Calu3 (cell line): Measurements from ENCODE around the gene FAF2. TPM values are rescaled to one million over a fixed set of nuclear protein-coding genes. Genes with fewer than 3 reads are reported as not detected.
A peak's percentile ranks its signal among the peaks of the same experiment; 100 is the strongest.

Experiments
- BruUV-seq: library from RNA; stranded (reverse); fragments of 400-500 nt; replicated peaks from 2 replicates; lab custom pipeline; 2021; lab: Mats Ljungman, UMichigan
- CTCF ChIA-PET: fragments of 300-600 bp; sonication (Branson Sonifier 250); formaldehyde crosslinking; loops from one replicate; lab custom pipeline; 2022; ENCODE audit warnings: antibody characterized with exemption; lab: Charles Lee
- DNase-seq: peaks from one replicate; pipeline ENCODE4 v3.0.0; 2022
- H3K27ac Mint-ChIP-seq: one replicate; pipeline ENCODE4 v1.8.0; 2022; ENCODE audit warnings: mixed read lengths; ENCODE audit not compliant: unreplicated experiment
- H3K27me3 Mint-ChIP-seq: one replicate; pipeline ENCODE4 v1.8.0; 2022; ENCODE audit warnings: mixed read lengths; ENCODE audit not compliant: unreplicated experiment
- H3K36me3 Mint-ChIP-seq: one replicate; pipeline ENCODE4 v1.8.0; 2022; ENCODE audit warnings: mild to moderate bottlenecking, moderate library complexity, mixed read lengths; ENCODE audit not compliant: insufficient read depth, unreplicated experiment
- H3K4me1 Mint-ChIP-seq: one replicate; pipeline ENCODE4 v1.8.0; 2022; ENCODE audit warnings: mild to moderate bottlenecking, low read depth, mixed read lengths; ENCODE audit not compliant: unreplicated experiment
- H3K4me3 Mint-ChIP-seq: one replicate; pipeline ENCODE4 v1.8.0; 2022; ENCODE audit warnings: mild to moderate bottlenecking, low read depth, moderate library complexity, mixed read lengths; ENCODE audit not compliant: unreplicated experiment
- H3K9me3 Mint-ChIP-seq: one replicate; pipeline ENCODE4 v1.8.0; 2022; ENCODE audit warnings: low read depth, mixed read lengths; ENCODE audit not compliant: unreplicated experiment
- CTCF ChIP-seq: fragments of 200-600 bp; IDR thresholded peaks from one replicate; pipeline ENCODE4 v1.8.0; 2022; ENCODE audit warnings: antibody characterized with exemption; ENCODE audit not compliant: unreplicated experiment
- intact Hi-C: fragments of 100-400 bp; cut with micrococcal nuclease; formaldehyde crosslinking; loops from one replicate; pipeline ENCODE4 v1.10.0; 2022; ENCODE audit not compliant: unreplicated experiment
- total RNA-seq: library from RNA; stranded (reverse); gene quantifications from 2 replicates; pipeline ENCODE4 v1.2.3, GENCODE V29; 2022

Gene FAF2
- total RNA-seq, 1 experiment from 2014 or later = 73.6 TPM

- BruUV-seq = no TSS peak
These were observed 3.4 kb upstream of the FAF2 start for GRCh38 chr5:176444742-176445141.

GRCh38 chr5:176446028-176446665 lies 2.0 kb upstream of the FAF2 start:
- DNase-seq = no peak
- Mint-ChIP-seq H3K4me1 (peaks cover 24% of the 10 kb centered on the region), H3K27ac (no peak overlapping the region), H3K27me3 (no peaks in the 10 kb centered on the region), H3K36me3 (peaks cover 42% of the 10 kb centered on the region), H3K9me3 (no peaks in the 10 kb centered on the region), H3K4me3 (peak overlapping the region; percentile 83)
- TF ChIP-seq CTCF = no peak
- BruUV-seq = no TSS peak
- intact Hi-C loops = no loop called here
- CTCF ChIA-PET = interaction anchor here (0.6 to 3.1 kb wide), 2 partner anchors 29 to 91 kb away, joined by 12 to 31 read pairs; partner anchors contain the start of gene CLTB

More at GRCh38 chr5:176444742-176445141, 3.4 kb upstream of the FAF2 start:
- no peak overlapping the region for H3K27ac Mint-ChIP-seq
- H3K27me3 Mint-ChIP-seq = no peaks in the 10 kb centered on the region
- H3K36me3 Mint-ChIP-seq = peaks cover 29% of the 10 kb centered on the region
- CTCF ChIA-PET = no interaction called here
- H3K4me1 Mint-ChIP-seq = peaks cover 17% of the 10 kb centered on the region
- intact Hi-C loops = no loop called here
- DNase-seq = no peak
- no peak for TF ChIP-seq CTCF
- no peaks in the 10 kb centered on the region for H3K9me3 Mint-ChIP-seq
- no peak overlapping the region for H3K4me3 Mint-ChIP-seq

- Mint-ChIP-seq H3K4me3 (peak overlapping the region; percentile 83), H3K9me3 (no peaks in the 10 kb centered on the region), H3K27ac (peak overlapping the region; percentile 89), H3K4me1 (peaks cover 18% of the 10 kb centered on the region), H3K36me3 (peaks cover 45% of the 10 kb centered on the region), H3K27me3 (no peaks in the 10 kb centered on the region)
- no TSS peak for BruUV-seq
- CTCF ChIA-PET = interaction anchor here (0.6 to 3.1 kb wide), 14 partner anchors 8 to 102 kb away, joined by 3 to 31 read pairs (median 4); partner anchors contain the start of genes CDHR2, CLTB, HIGD2A and NOP16
- no peak for TF ChIP-seq CTCF
- intact Hi-C loops = no loop called here
- DNase-seq = peak; percentile 31
These were observed 1.1 kb upstream of the FAF2 start for GRCh38 chr5:176446884-176447590.

GRCh38 chr5:176447591-176447977 lies 601 bp upstream of the FAF2 start:
- BruUV-seq = TSS peak; percentile 95
- CTCF ChIA-PET = interaction anchor here (0.6 to 3.1 kb wide), 15 partner anchors 9 to 718 kb away, joined by 3 to 31 read pairs (median 3); partner anchors contain the start of genes CDHR2, CLTB, HIGD2A and NOP16

More at GRCh38 chr5:176447591-176447977, 601 bp upstream of the FAF2 start:
- intact Hi-C loops = no loop called here
- Mint-ChIP-seq H3K4me3 (peak overlapping the region; percentile 83), H3K4me1 (peaks cover 21% of the 10 kb centered on the region), H3K36me3 (peaks cover 50% of the 10 kb centered on the region), H3K27ac (peak overlapping the region; percentile 89), H3K27me3 (no peaks in the 10 kb centered on the region), H3K9me3 (no peaks in the 10 kb centered on the region)
- no peak for TF ChIP-seq CTCF
- no peak for DNase-seq
